ENCODE results near the gene SLC6A12.

The SLC6A12 gene

GRCh38 chr12:167959-168600, 45.9 kb downstream of the SLC6A12 start:
- in situ Hi-C loops (cut with MboI; ENCODE audit: low sequenced_read_pairs): no loop called here

GRCh38 chr12:166425-167075, 47.4 kb downstream of the SLC6A12 start:
- in situ Hi-C loops (cut with MboI; ENCODE audit: low sequenced_read_pairs): no loop called here

GRCh38 chr12:165862-166368, 48.0 kb downstream of the SLC6A12 start:
- in situ Hi-C loops (cut with MboI; ENCODE audit: low sequenced_read_pairs): no loop called here

GRCh38 chr12:164207-164606, 49.8 kb downstream of the SLC6A12 start:
- in situ Hi-C loops (cut with MboI; ENCODE audit: low sequenced_read_pairs): no loop called here

- in situ Hi-C loops (cut with MboI; ENCODE audit: low sequenced_read_pairs): no loop called here
Observed at GRCh38 chr12:163406-163986, 50.5 kb downstream of the SLC6A12 start.

- in situ Hi-C loops (cut with MboI; ENCODE audit: low sequenced_read_pairs): no loop called here
Observed at GRCh38 chr12:162467-163307, 51.3 kb downstream of the SLC6A12 start.

- in situ Hi-C loops (cut with MboI; ENCODE audit: low sequenced_read_pairs): no loop called here
Observed at GRCh38 chr12:161823-162222, 52.1 kb downstream of the SLC6A12 start.

GRCh38 chr12:160858-161257, 53.1 kb downstream of the SLC6A12 start:
- in situ Hi-C loops (cut with MboI; ENCODE audit: low sequenced_read_pairs): no loop called here

- in situ Hi-C loops (cut with MboI; ENCODE audit: low sequenced_read_pairs): no loop called here
Observed at GRCh38 chr12:159156-159782, 54.7 kb downstream of the SLC6A12 start.

- in situ Hi-C loops (cut with MboI; ENCODE audit: low sequenced_read_pairs): no loop called here
Observed at GRCh38 chr12:157644-158043, 56.3 kb downstream of the SLC6A12 start.

- in situ Hi-C loops (cut with MboI; ENCODE audit: low sequenced_read_pairs): no loop called here
Observed at GRCh38 chr12:156945-157344, 57.0 kb downstream of the SLC6A12 start.

- in situ Hi-C loops (cut with MboI; ENCODE audit: low sequenced_read_pairs): no loop called here
Observed at GRCh38 chr12:155646-156045, 58.3 kb downstream of the SLC6A12 start.

- in situ Hi-C loops (cut with MboI; ENCODE audit: low sequenced_read_pairs): no loop called here
Observed at GRCh38 chr12:155006-155405, 59.0 kb downstream of the SLC6A12 start.

- in situ Hi-C loops (cut with MboI; ENCODE audit: low sequenced_read_pairs): no loop called here
Observed at GRCh38 chr12:154058-154457, 59.9 kb downstream of the SLC6A12 start.

GRCh38 chr12:153080-153746, 60.7 kb downstream of the SLC6A12 start:
- in situ Hi-C loops (cut with MboI; ENCODE audit: low sequenced_read_pairs): no loop called here

GRCh38 chr12:152440-152839, 61.5 kb downstream of the SLC6A12 start:
- in situ Hi-C loops (cut with MboI; ENCODE audit: low sequenced_read_pairs): no loop called here

- in situ Hi-C loops (cut with MboI; ENCODE audit: low sequenced_read_pairs): no loop called here
Observed at GRCh38 chr12:151579-151978, 62.4 kb downstream of the SLC6A12 start.

GRCh38 chr12:148676-149416, 65.1 kb downstream of the SLC6A12 start:
- in situ Hi-C loops (cut with MboI; ENCODE audit: low sequenced_read_pairs): no loop called here

- in situ Hi-C loops (cut with MboI; ENCODE audit: low sequenced_read_pairs): no loop called here
Observed at GRCh38 chr12:147242-147641, 66.7 kb downstream of the SLC6A12 start.

All from HL-60/S4 (cell line).